GM12865 (cell line): ENCODE data around the gene SHISAL1.

Experiments
- DNase-seq: peaks from one replicate; pipeline ENCODE4 v3.0.0; 2010; ENCODE audit warnings: low read depth
- H3K4me3 ChIP-seq: 2 replicates; pipeline ENCODE4 v1.5.1; 2011; ENCODE audit warnings: mild to moderate bottlenecking, low read depth, low read length, control low read depth
- CTCF ChIP-seq: IDR thresholded peaks from 2 replicates; pipeline ENCODE4 v1.5.1; 2011; ENCODE audit warnings: low read length, control low read depth, low read depth, inconsistent platforms; ENCODE audit not compliant: insufficient read depth; ENCODE audit errors: missing control alignments

SHISAL1 gene

DNA sequence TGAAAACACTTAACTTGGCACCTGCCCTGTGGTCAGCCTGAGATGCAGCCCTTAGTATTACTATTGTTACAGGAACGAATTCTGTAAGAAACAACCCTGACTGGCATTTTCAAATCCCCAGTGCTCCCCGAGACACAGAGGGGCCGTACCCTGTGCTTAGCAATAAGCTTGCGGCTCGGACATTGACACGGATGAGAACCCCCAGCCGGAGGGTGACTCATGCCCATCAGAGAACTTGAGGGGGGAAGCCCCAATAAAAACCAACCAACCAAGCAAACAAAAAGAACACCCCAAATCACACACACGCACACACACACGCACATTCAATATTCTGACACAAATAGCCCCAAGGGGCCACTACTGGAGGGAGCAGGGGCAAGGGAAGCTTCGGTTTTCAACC is 63.8 kb downstream of the SHISAL1 start:
- no peak for TF ChIP-seq CTCF
- peak; percentile 61 for DNase-seq
- no peak overlapping the region for H3K4me3 ChIP-seq

DNA sequence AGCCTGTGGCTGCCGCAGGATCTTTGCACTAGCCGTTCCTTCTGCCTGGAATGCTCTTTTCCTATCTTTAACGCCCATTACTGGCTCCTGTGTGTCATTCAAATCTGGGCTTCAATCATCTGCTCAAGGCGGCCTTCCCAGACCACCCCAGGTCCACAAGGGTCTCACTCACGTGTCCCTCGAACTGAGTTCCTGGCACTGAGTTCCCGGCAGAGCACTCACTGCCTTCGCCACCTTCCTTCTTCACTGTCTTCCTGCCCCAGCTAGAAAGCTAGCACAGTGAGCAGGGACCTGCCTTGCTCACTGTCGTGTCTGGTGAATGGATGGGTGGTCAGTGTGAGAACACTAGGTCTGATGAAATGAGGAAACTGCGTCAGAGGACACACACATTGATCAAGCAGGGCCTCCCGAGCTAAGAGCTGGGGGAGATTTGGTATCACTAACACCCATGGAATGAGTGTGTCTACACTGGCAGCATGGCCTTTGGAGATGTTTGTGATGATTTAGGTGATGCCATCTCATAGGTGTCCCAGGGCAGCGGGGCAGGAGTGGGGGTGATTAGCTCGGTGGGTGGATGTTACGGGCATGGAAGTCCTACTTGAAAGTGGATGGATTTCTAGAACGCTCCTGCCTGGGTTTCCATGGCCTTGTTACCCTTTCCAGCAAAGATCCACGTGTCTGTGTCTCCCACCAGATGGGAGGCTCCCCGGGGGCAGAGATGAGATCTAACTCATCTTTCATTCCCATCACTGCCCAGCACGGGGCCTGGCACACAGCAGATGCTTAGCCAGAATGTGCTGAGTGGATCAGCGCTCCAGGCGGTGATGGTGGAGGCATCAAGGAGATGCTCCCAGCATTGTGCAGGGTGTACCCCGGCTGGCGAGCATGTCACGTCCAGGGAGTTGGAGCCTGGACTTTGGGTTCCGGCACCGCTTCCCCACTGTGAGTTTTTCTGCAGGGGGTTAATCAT is 64.5 kb downstream of the SHISAL1 start:
- DNase-seq, result no peak
- H3K4me3 ChIP-seq, result no peak overlapping the region
- no peak for TF ChIP-seq CTCF

GRCh38 chr22:44247346-44247745 is 65.4 kb downstream of the SHISAL1 start:
- DNase-seq, result no peak
- no peak overlapping the region for H3K4me3 ChIP-seq
- TF ChIP-seq CTCF, result no peak

DNA sequence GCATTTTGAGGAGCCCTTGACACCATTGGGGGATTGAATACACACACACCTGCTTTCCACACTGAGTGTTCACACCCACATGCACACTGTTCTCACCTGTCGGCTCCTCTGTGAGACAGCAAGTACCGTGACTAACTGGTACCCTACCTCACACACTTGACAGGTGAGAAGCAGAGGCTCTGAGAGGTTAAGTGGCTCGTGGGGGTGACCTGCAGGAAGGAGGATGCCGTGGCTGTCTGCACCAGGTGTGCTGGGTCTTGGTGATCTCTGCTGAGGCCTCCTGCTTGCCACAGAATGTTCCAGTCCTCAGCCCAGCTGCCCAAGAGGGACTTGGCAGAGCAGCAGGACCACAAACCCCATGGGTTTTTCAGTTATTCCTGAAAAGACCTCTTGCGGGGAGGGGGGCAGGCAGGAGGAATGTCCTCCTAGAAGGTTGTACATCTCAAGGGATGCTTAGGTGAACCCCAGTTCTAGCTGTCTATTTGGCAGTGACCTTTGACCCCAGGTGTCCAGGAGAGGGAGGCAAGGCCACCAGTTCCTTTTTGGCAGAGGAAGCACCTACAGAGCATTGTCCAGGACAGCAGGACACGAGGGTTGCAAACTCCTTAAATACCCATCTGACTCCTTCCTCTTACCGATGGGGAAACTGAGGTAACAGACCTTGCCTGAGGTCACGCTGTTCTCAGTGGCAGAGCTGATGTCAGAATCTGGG is 66.0 kb downstream of the SHISAL1 start:
- H3K4me3 ChIP-seq, result no peak overlapping the region
- TF ChIP-seq CTCF, result no peak
- DNase-seq, result no peak

- no peak overlapping the region for H3K4me3 ChIP-seq
- DNase-seq, result no peak
- TF ChIP-seq CTCF, result no peak
Measured at GRCh38 chr22:44245867-44246266, 66.9 kb downstream of the SHISAL1 start.

- H3K4me3 ChIP-seq, result no peak overlapping the region
- DNase-seq, result no peak
- TF ChIP-seq CTCF, result no peak
Measured at GRCh38 chr22:44245438-44245837, 67.3 kb downstream of the SHISAL1 start.
